ENCODE measurements around the gene MRPS31. TPM values are rescaled to one million over a fixed set of nuclear protein-coding genes. Genes with fewer than 3 reads are reported as not detected.

Gene MRPS31
- total and polyA plus RNA-seq, 10 of the 15 experiments (the other 5 are each of a cell fraction or from before 2014, with no cell fraction given): 20.3 to 60.9 (median 43.1) TPM

DNA sequence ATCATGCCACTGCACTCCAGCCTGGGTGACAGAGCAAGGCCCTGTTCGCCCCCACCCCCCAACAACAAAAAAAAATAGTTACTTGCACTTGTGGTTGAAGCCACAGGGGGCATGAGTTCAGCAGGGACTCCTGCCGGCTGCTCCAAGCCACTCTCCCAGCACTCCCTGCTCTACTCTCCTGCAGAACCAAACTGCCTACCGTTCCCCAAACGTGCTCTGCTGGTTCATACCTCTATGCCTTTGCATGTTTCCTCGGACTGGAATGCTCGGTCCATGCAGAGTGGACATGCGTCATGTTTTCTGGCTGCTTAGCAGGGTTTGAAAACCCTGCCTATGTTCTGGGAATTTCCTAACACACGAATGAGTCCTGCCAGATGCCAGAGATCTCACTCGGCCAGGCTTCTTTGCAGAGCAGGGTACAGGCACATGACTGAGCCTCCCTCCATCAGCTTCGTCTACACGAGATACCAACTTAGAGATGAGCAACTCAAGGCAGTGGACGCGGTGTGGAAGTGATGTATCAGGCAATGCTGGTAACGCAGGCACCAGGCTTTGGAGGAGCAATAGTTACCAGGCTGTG lies 9.9 kb upstream of the MRPS31 start:
- H3K9ac ChIP-seq (ENCODE audit: control insufficient read depth, insufficient read depth, low read length): no peak overlapping the region
- H3K9me3 ChIP-seq (replicated peaks; ENCODE audit: control insufficient read depth, insufficient read depth, low read length): no peaks in the 10 kb centered on the region
- no peak overlapping the region for H3K4me2 ChIP-seq (ENCODE audit: control insufficient read depth, insufficient read depth)
- intact Hi-C loops (cut with micrococcal nuclease; ENCODE audit: unreplicated experiment): no loop called here
- H4K20me1 ChIP-seq (ENCODE audit: control insufficient read depth, insufficient read depth): no peaks in the 10 kb centered on the region
- no peaks in the 10 kb centered on the region for H3K27me3 ChIP-seq (replicated peaks in 1 of 2; ENCODE audit: control insufficient read depth in 2 of 2, insufficient read depth in 2 of 2, low read length in 1 of 2)
- H3K4me3 ChIP-seq: no peak overlapping the region
- H3K4me1 ChIP-seq (ENCODE audit: control insufficient read depth, insufficient read depth, low read length): peaks cover 11% of the 10 kb centered on the region
- FAIRE-seq (no peak), ATAC-seq (no peak), DNase-seq (ENCODE audit: low read depth, low spot score) (no peak)
- WGBS (ENCODE audit: insufficient coverage, insufficient replicate concordance, low lambda C conversion rate, missing lambda C conversion rate): 68% methylated on average over 14 of the region's 14 CpGs
- H3K36me3 ChIP-seq (ENCODE audit: control insufficient read depth in 2 of 2, insufficient read depth in 2 of 2, low read length in 1 of 2): no peaks in the 10 kb centered on the region
- in situ Hi-C loops (cut with MboI): no loop called here
- no peak overlapping the region for H2AFZ ChIP-seq (ENCODE audit: control insufficient read depth, low read depth, low read length)
- no TSS peak for BruUV-seq (replicated peaks)
- ChIA-PET CTCF (interaction anchor here (1.0 to 2.0 kb wide), 2 partner anchors 27 to 33 kb away, joined by 3 to 6 read pairs; no protein-coding TSS in a partner anchor), RAD21 (ENCODE audit: unreplicated experiment) (no interaction called here), SMC1A (ENCODE audit: uncharacterized antibody, unreplicated experiment) (interaction anchor here (1.1 to 1.3 kb wide), 2 partner anchors 17 to 34 kb away, joined by 3 read pairs; no protein-coding TSS in a partner anchor), POLR2A (no interaction called here)
- TF ChIP-seq MXI1 (IDR thresholded peaks at IDR 0.05; ENCODE audit: low read depth, low read length) (no peak), EP300 (IDR thresholded peaks at IDR 0.05; ENCODE audit: borderline replicate concordance in 1 of 2, control insufficient read depth in 1 of 2, low read depth in 2 of 2, low read length in 2 of 2) (no peak), PKNOX1 (IDR thresholded peaks at IDR 0.05) (no peak), EGR1 (IDR thresholded peaks at IDR 0.05; ENCODE audit: borderline replicate concordance in 1 of 2, low read depth in 2 of 2, low read length in 2 of 2) (no peak), CBX3 (IDR thresholded peaks at IDR 0.05; ENCODE audit: borderline replicate concordance, low read depth) (no peak), RAD51 (IDR thresholded peaks at IDR 0.05) (no peak), RELA (IDR thresholded peaks at IDR 0.05; ENCODE audit: borderline replicate concordance, partially characterized antibody) (no peak), NRF1 (conservative IDR thresholded peaks at IDR 0.05; ENCODE audit: low read depth, low read length) (no peak), LARP7 (IDR thresholded peaks at IDR 0.05) (no peak), ZBTB4 (CRISPR knock-in tag; IDR thresholded peaks at IDR 0.05) (no peak), IRF5 (IDR thresholded peaks at IDR 0.05; ENCODE audit: borderline replicate concordance) (no peak), ZNF217 (IDR thresholded peaks at IDR 0.05) (no peak), IKZF2 (IDR thresholded peaks at IDR 0.05) (no peak), PML (IDR thresholded peaks at IDR 0.05; ENCODE audit: low read length) (no peak)
- TF ChIP-seq, protein P1, sequence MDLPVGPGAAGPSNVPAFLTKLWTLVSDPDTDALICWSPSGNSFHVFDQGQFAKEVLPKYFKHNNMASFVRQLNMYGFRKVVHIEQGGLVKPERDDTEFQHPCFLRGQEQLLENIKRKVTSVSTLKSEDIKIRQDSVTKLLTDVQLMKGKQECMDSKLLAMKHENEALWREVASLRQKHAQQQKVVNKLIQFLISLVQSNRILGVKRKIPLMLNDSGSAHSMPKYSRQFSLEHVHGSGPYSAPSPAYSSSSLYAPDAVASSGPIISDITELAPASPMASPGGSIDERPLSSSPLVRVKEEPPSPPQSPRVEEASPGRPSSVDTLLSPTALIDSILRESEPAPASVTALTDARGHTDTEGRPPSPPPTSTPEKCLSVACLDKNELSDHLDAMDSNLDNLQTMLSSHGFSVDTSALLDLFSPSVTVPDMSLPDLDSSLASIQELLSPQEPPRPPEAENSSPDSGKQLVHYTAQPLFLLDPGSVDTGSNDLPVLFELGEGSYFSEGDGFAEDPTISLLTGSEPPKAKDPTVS (IDR thresholded peaks at IDR 0.05; ENCODE audit: low read depth, low read length): no peak
- TF ChIP-seq, protein P2, sequence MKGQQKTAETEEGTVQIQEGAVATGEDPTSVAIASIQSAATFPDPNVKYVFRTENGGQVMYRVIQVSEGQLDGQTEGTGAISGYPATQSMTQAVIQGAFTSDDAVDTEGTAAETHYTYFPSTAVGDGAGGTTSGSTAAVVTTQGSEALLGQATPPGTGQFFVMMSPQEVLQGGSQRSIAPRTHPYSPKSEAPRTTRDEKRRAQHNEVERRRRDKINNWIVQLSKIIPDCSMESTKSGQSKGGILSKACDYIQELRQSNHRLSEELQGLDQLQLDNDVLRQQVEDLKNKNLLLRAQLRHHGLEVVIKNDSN (IDR thresholded peaks at IDR 0.05; ENCODE audit: borderline replicate concordance, extremely low read length, insufficient read depth, low read depth, low read length): no peak
- no peaks in the 10 kb centered on the region for H3K79me2 ChIP-seq (ENCODE audit: control insufficient read depth, insufficient read depth, low read length)
- no peak overlapping the region for H3K27ac ChIP-seq (ENCODE audit: control insufficient read depth, insufficient read depth)
